OCI-LY1 (cell line): ENCODE results near the gene FOXK1.

Experiments used
- EZH2 ChIP-seq: fragments of 200-600 bp; sonication (generic), shearing (Covaris generic); IDR thresholded peaks from 2 replicates; pipeline ENCODE4 v1.8.0; 2017; ENCODE audit warnings: borderline replicate concordance, mixed run types, mild to moderate bottlenecking, antibody characterized with exemption, low read length, moderate library complexity, mixed read lengths
- TF ChIP-seq, protein P1 (sequence below): fragments of 200-600 bp; sonication (generic), shearing (Covaris generic); IDR thresholded peaks from 2 replicates; pipeline ENCODE4 v1.5.1; 2017; ENCODE audit warnings: mild to moderate bottlenecking, antibody characterized with exemption, low read length, moderate library complexity, mixed read lengths

DNA sequence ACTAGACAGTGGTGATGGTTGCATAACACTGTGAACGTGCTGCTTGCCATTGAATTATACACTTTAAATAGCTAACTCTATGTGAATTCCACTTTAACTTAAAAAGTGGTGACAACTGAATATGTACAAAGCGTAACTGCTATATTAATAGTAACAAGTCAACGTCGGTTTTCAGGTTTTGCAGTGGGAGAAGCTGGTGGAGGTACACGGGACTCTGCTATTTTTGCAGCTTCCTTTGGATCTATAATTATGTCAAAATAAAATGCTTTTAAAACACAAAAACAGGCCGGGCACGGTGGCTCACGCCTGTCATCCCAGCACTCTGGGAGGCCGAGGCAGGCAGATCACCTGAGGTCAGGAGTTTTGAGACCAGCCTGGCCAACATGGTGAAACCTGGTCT lies 114.4 kb downstream of the FOXK1 start:
- TF ChIP-seq, protein P1, sequence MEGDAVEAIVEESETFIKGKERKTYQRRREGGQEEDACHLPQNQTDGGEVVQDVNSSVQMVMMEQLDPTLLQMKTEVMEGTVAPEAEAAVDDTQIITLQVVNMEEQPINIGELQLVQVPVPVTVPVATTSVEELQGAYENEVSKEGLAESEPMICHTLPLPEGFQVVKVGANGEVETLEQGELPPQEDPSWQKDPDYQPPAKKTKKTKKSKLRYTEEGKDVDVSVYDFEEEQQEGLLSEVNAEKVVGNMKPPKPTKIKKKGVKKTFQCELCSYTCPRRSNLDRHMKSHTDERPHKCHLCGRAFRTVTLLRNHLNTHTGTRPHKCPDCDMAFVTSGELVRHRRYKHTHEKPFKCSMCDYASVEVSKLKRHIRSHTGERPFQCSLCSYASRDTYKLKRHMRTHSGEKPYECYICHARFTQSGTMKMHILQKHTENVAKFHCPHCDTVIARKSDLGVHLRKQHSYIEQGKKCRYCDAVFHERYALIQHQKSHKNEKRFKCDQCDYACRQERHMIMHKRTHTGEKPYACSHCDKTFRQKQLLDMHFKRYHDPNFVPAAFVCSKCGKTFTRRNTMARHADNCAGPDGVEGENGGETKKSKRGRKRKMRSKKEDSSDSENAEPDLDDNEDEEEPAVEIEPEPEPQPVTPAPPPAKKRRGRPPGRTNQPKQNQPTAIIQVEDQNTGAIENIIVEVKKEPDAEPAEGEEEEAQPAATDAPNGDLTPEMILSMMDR = no peak
- no peak for TF ChIP-seq EZH2
